GM12872 (cell line): ENCODE results near the gene FBRSL1.

Source experiments
- TF ChIP-seq, protein P1 (sequence below): IDR thresholded peaks from 3 replicates; pipeline ENCODE4 v1.5.1; 2011; ENCODE audit warnings: low read depth, mild to moderate bottlenecking, low read length, moderate library complexity; ENCODE audit not compliant: insufficient read depth

Gene FBRSL1

DNA sequence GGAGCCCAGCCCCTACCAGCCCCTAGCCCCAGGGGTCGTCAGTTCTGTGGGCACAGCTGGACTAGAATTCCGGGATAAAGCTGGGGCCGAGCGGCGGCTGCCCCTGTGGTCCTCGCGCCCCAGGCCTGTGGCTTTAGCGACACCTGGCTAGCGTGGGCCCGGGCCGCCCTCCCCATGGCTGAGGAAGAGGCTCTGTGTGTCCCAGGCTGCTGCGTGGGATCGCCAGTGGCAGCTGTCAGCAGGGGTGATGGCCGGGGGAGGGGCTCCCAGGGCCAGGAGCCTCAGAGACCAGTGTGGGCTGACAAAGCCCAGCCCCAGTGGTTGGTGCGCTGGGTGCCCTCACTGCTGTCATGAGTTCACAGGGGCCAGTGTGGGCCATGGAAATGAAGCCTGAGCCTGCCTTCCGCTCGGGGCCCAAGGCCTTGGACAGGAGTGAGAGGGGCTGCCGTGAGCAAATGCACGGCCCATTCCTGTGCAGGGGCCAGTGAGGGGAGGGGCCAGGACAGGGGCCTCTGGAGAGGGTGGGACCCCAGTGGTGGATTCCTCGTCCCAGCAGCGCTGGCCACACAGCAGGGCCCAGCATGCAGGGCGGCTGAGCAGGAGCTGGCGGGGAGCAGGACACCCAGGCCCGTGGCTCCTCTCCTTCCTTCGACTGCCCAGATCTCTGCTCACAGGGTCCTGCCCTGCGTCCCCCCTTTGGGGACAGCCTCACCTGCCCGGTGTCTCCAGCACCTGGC, 11.4 kb downstream of the FBRSL1 start:
- TF ChIP-seq, protein P1, sequence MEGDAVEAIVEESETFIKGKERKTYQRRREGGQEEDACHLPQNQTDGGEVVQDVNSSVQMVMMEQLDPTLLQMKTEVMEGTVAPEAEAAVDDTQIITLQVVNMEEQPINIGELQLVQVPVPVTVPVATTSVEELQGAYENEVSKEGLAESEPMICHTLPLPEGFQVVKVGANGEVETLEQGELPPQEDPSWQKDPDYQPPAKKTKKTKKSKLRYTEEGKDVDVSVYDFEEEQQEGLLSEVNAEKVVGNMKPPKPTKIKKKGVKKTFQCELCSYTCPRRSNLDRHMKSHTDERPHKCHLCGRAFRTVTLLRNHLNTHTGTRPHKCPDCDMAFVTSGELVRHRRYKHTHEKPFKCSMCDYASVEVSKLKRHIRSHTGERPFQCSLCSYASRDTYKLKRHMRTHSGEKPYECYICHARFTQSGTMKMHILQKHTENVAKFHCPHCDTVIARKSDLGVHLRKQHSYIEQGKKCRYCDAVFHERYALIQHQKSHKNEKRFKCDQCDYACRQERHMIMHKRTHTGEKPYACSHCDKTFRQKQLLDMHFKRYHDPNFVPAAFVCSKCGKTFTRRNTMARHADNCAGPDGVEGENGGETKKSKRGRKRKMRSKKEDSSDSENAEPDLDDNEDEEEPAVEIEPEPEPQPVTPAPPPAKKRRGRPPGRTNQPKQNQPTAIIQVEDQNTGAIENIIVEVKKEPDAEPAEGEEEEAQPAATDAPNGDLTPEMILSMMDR = no peak

DNA sequence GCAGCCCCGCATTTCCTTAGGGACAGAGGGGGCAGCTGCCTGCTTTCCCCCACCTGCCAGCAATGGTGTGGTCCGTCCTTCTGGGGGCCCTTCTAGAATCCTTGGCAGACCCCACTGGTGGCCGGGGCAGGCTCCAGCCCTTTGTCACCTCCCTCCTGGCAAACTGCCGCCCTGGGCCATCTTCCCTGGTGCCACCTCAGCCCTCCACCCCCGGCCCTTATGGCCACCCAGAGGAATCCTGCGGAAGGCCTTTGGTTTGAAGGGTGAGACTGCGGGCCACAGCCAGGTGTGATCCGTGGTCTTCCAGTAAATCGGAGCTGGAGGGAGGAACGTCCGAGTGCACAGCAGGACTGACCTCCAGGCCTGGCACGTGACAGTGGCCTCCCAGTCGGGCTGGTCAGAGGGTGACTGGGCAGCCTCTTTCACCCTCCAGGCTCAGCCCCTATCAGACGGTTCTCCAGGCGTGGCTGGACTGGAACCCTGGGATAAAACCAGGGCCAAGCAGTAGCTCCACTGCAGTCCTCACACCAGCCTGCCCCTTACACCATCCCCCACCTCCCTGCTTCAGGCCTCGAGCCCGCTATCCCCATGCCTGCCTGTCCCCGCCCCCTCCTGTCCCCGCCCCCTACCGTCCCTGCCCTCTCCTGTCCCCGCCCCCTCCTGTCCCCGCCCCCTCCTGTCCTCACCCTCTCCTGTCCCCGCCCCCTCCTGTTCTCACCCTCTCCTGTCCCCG, 12.4 kb downstream of the FBRSL1 start:
- TF ChIP-seq, protein P1 = no peak

DNA sequence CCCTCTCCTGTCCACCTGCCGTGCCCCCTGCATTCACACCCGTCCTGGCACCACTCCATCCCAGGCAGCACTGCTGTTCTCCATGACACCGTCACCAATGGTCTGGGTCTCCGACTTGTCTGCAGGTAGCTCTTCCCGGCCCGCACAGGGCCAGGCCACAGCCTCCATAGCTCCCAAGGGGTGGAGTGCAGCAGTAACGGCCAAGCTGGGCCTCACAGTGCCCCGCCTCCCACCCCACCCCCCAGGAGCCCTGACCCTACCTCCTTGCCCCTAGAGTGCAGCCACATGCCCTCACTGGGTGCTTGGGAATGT, 12.9 kb downstream of the FBRSL1 start:
- TF ChIP-seq, protein P1 = no peak

DNA sequence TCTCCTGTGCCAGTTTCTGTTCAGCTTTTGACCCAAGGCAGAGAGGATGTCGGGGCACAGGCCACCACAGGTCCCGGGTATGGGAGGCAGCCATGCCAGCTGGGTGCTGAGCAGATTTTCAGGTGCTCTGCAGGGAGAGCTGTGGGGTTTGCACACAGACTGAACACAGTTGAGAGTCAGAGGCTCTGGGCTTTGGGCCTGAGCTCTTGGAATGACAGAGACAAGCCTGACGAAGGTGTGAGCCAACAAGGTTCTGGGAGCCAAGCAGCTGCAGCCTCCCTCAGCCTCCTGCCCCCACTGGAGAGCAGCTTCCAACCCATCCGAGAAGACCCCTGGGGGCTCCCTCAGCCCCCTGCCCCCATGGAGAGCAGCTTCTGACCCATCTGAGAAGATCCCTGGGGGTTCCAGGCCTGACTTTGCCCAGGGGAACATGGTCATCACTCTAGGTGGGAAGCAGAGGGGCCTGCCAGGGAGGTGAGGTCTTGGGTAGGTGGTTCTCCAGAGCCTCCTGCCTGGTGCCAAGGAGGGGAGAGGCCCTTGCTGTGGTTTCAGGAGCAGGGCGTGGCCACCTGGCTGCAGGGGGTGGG, 13.8 kb downstream of the FBRSL1 start:
- TF ChIP-seq, protein P1 = no peak

DNA sequence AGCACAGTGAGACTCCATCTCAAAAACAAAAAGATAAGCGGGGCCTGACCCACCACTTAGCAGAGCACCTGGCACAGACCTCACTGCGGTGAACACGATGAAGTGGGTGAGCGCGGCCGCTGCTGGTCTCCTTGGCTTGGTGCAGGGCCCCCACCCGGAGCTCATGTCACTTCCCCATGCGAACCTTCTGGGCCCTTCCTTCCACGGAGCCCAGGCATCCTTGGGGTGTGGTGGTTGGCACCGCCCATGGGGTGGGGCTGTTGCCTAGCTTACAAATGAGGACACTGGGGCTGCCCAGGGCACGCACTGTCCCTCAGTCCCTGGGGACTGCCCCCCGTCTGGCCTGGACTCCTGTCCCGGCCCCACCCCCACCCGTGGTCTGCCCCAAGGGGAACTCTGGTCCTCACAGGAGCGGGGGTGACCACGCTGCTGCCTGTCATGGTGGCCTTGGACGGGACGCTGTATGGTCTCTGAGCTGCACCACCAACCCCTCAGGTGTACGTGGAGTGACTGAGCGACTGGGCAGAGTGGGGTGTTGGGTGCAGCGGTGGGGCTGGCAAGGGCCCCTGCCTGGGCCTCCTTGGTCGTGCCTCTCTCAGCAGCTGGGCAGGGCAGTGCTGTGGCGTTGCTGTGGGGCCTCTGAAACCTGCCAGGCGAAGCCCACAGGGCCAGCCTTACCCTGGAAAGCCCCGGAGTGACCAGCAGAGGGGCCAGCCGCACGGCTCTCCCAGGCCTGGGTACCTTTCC, 15.3 kb downstream of the FBRSL1 start:
- TF ChIP-seq, protein P1 = no peak

DNA sequence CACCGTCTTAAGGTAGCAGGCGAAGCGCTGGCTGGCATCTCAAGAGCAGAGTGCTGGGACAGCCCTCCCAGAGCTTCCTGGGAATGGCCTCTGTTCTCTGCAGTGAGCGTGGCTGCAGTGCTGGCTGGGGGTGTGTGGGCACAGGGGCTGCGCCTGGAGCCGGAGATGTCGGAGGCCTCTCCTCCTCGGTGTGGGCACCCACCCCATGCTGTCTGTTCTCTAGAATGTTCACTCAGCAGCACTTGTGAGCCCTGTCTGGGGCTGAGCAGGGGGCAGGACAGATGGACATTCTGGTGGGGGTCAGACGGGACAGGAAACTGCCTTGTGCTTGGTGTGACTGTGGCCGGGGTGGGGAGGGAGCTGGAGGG, 15.9 kb downstream of the FBRSL1 start:
- TF ChIP-seq, protein P1 = no peak
